Activated CD4-positive, alpha-beta T cell treated with anti-CD3 and anti-CD28 coated beads, Interleukin-2, Interleukin-4, amounts not matched to agents 100 ng/mL and 50 ng/mL, durations not matched to agents 16 hours and 8 hours (primary cell): ENCODE measurements around the gene ZNF621.

Experiments used
- DNase-seq: peaks from one replicate; pipeline ENCODE4 v3.0.0-alpha.2; 2020; ENCODE audit warnings: low spot score

The ZNF621 gene

GRCh38 chr3:40524568-40525285 is at the start of gene ZNF621:
ZNF621 (plus strand) TSS chr3:40524960; CDS start chr3:40525841, 881 bp downstream.
- peak; percentile 85 for DNase-seq

- DNase-seq = no peak
Observed at GRCh38 chr3:40476478-40477470, 48.0 kb upstream of the ZNF621 start, which contains the start of gene ZNF619. ZNF619 (plus strand) TSS chr3:40477122; CDS start chr3:40477980, 858 bp downstream.

GRCh38 chr3:40477666-40478065 is 47.1 kb upstream of the ZNF621 start:
- no peak for DNase-seq

GRCh38 chr3:40487172-40487571 is 37.6 kb upstream of the ZNF621 start:
- no peak for DNase-seq

- no peak for DNase-seq
Observed at GRCh38 chr3:40490916-40491315, 33.8 kb upstream of the ZNF621 start.

- DNase-seq = no peak
Observed at GRCh38 chr3:40494698-40495097, 30.1 kb upstream of the ZNF621 start.

- DNase-seq = no peak
Observed at GRCh38 chr3:40497288-40497687, 27.5 kb upstream of the ZNF621 start.

GRCh38 chr3:40499952-40500351 is 24.8 kb upstream of the ZNF621 start:
- DNase-seq = no peak

GRCh38 chr3:40502034-40502433 is 22.7 kb upstream of the ZNF621 start:
- DNase-seq = no peak

- DNase-seq = no peak
Observed at GRCh38 chr3:40504636-40505430, 19.9 kb upstream of the ZNF621 start.

GRCh38 chr3:40505599-40506462 is 18.9 kb upstream of the ZNF621 start, which contains the start of gene ZNF620:
ZNF620 (plus strand) TSS chr3:40506039; CDS start chr3:40506353, 314 bp downstream.
- DNase-seq = peak; percentile 37

- DNase-seq = no peak
Observed at GRCh38 chr3:40511031-40511718, 13.6 kb upstream of the ZNF621 start.

- DNase-seq = no peak
Observed at GRCh38 chr3:40516201-40516600, 8.6 kb upstream of the ZNF621 start.

GRCh38 chr3:40518067-40518466 is 6.7 kb upstream of the ZNF621 start:
- DNase-seq = no peak

- no peak for DNase-seq
Observed at GRCh38 chr3:40518848-40519247, 5.9 kb upstream of the ZNF621 start.

GRCh38 chr3:40521254-40521653 is 3.5 kb upstream of the ZNF621 start:
- DNase-seq = no peak

GRCh38 chr3:40523781-40524180 is 979 bp upstream of the ZNF621 start:
- no peak for DNase-seq

- no peak for DNase-seq
Observed at GRCh38 chr3:40524222-40524567, 565 bp upstream of the ZNF621 start.

- no peak for DNase-seq
Observed at GRCh38 chr3:40528426-40528825, 3.7 kb downstream of the ZNF621 start.

GRCh38 chr3:40532252-40532651 is 7.5 kb downstream of the ZNF621 start:
- no peak for DNase-seq
